H9 (cell line): ENCODE measurements around the gene FEZF1. TPM values are rescaled to one million over a fixed set of nuclear protein-coding genes. Genes with fewer than 3 reads are reported as not detected.

Experiments used
- DNase-seq: peaks from one replicate; pipeline ENCODE4 v3.0.0-alpha.2; 2017
- H2AFZ ChIP-seq: one replicate; pipeline ENCODE4 v1.6.1; 2013; ENCODE audit warnings: mild to moderate bottlenecking, low read length, control low read depth, moderate library complexity
- H2AK5ac ChIP-seq: 2 replicates; pipeline ENCODE4 v1.6.1; 2013; ENCODE audit warnings: low read length, control low read depth, mixed read lengths; ENCODE audit not compliant: insufficient read length
- H2BK120ac ChIP-seq: one replicate; pipeline ENCODE4 v1.6.1; 2013; ENCODE audit warnings: low read depth, mild to moderate bottlenecking, low read length, control low read depth, inconsistent platforms; ENCODE audit not compliant: poor library complexity, severe bottlenecking
- H2BK12ac ChIP-seq: 2 replicates; pipeline ENCODE4 v1.6.1; 2013; ENCODE audit warnings: low read length, control low read depth, mixed read lengths, low read depth; ENCODE audit not compliant: insufficient read length
- H2BK15ac ChIP-seq: 2 replicates; pipeline ENCODE4 v1.6.1; 2013; ENCODE audit warnings: low read depth, low read length, control low read depth
- H2BK20ac ChIP-seq: one replicate; pipeline ENCODE4 v1.6.1; 2013; ENCODE audit warnings: low read depth, mild to moderate bottlenecking, low read length, control low read depth, inconsistent platforms; ENCODE audit not compliant: poor library complexity, severe bottlenecking
- H2BK5ac ChIP-seq: 2 replicates; pipeline ENCODE4 v1.6.1; 2013; ENCODE audit warnings: low read length, control low read depth, mixed read lengths; ENCODE audit not compliant: insufficient read length
- H3K14ac ChIP-seq: 2 replicates; pipeline ENCODE4 v1.6.1; 2013; ENCODE audit warnings: low read length, control low read depth; ENCODE audit not compliant: insufficient read depth
- H3K18ac ChIP-seq: 2 replicates; pipeline ENCODE4 v1.6.1; 2013; ENCODE audit warnings: low read depth, mild to moderate bottlenecking, mixed read lengths, low read length, control low read depth; ENCODE audit not compliant: insufficient read length
- H3K23ac ChIP-seq: 2 replicates; pipeline ENCODE4 v1.6.1; 2013; ENCODE audit warnings: low read length, control low read depth, mixed read lengths, low read depth; ENCODE audit not compliant: insufficient read length
- H3K23me2 ChIP-seq: 2 replicates; pipeline ENCODE4 v1.6.1; 2013; ENCODE audit warnings: low read depth, mild to moderate bottlenecking, mixed read lengths, low read length, control low read depth; ENCODE audit not compliant: insufficient read length, poor library complexity, severe bottlenecking
- H3K27ac ChIP-seq: 2 replicates; pipeline ENCODE4 v1.5.1; 2013; ENCODE audit warnings: low read length, control low read depth, mixed read lengths, low read depth; ENCODE audit not compliant: insufficient read length
- H3K27me3 ChIP-seq: 2 replicates; pipeline ENCODE4 v1.6.1; 2013; ENCODE audit warnings: low read length, control low read depth, inconsistent platforms; ENCODE audit not compliant: insufficient read depth
- H3K4ac ChIP-seq: 2 replicates; pipeline ENCODE4 v1.6.1; 2013; ENCODE audit warnings: low read depth, mild to moderate bottlenecking, control low read depth, inconsistent platforms, low read length, moderate library complexity
- H3K4me1 ChIP-seq: 2 replicates; pipeline ENCODE4 v1.6.1; 2013; ENCODE audit warnings: low read length, control low read depth, inconsistent platforms; ENCODE audit not compliant: insufficient read depth
- H3K4me2 ChIP-seq: 2 replicates; pipeline ENCODE4 v1.6.1; 2013; ENCODE audit warnings: low read length, control low read depth, mixed read lengths; ENCODE audit not compliant: insufficient read length, insufficient read depth
- H3K56ac ChIP-seq: 2 replicates; pipeline ENCODE4 v1.6.1; 2013; ENCODE audit warnings: low read depth, mild to moderate bottlenecking, mixed read lengths, low read length, control low read depth; ENCODE audit not compliant: insufficient read length
- H3K79me1 ChIP-seq: 2 replicates; pipeline ENCODE4 v1.6.1; 2013; ENCODE audit warnings: low read depth, mild to moderate bottlenecking, moderate library complexity, low read length, control low read depth, inconsistent platforms; ENCODE audit not compliant: insufficient read depth, poor library complexity, severe bottlenecking
- H3K79me2 ChIP-seq: 2 replicates; pipeline ENCODE4 v1.6.1; 2013; ENCODE audit warnings: low read length, control low read depth, inconsistent platforms; ENCODE audit not compliant: insufficient read depth
- H3K9ac ChIP-seq: 2 replicates; pipeline ENCODE4 v1.6.1; 2013; ENCODE audit warnings: low read length, control low read depth, mixed read lengths; ENCODE audit not compliant: insufficient read length; ENCODE audit errors: extremely low read depth
- H3K9me3 ChIP-seq: one replicate; pipeline ENCODE4 v1.6.1; 2013; ENCODE audit warnings: low read depth, low read length, inconsistent platforms; ENCODE audit not compliant: control insufficient read depth
- H3T11ph ChIP-seq: one replicate; pipeline ENCODE4 v1.6.1; 2013; ENCODE audit warnings: mild to moderate bottlenecking, low read length, control low read depth, inconsistent platforms
- H4K20me1 ChIP-seq: one replicate; pipeline ENCODE4 v1.6.1; 2013; ENCODE audit not compliant: control insufficient read depth, insufficient read length, insufficient read depth
- H4K5ac ChIP-seq: 2 replicates; pipeline ENCODE4 v1.6.1; 2013; ENCODE audit warnings: low read depth, mild to moderate bottlenecking, mixed read lengths, low read length, control low read depth; ENCODE audit not compliant: insufficient read length
- H4K8ac ChIP-seq: replicated peaks from 2 replicates; pipeline ENCODE4 v1.6.1; 2013; ENCODE audit warnings: low read length, control low read depth, mixed read lengths, low read depth; ENCODE audit not compliant: insufficient read length
- H4K91ac ChIP-seq: 2 replicates; pipeline ENCODE4 v1.6.1; 2013; ENCODE audit warnings: low read depth, mild to moderate bottlenecking, moderate library complexity, mixed read lengths, low read length, control low read depth; ENCODE audit not compliant: insufficient read length
- H3K27ac Mint-ChIP-seq, 3 experiments: 2 replicates in 2 of 3; 3 replicates in 1 of 3; pipeline ENCODE4 v1.8.0; 2020 to 2021; ENCODE audit warnings: mixed read lengths in 3 of 3, mild to moderate bottlenecking in 1 of 3, moderate library complexity in 1 of 3
- H3K27me3 Mint-ChIP-seq: 2 replicates; pipeline ENCODE4 v1.8.0; 2021; ENCODE audit warnings: low read depth, mild to moderate bottlenecking, moderate library complexity, mixed read lengths
- H3K36me3 Mint-ChIP-seq, 3 experiments: 2 replicates in 2 of 3; 3 replicates in 1 of 3; pipeline ENCODE4 v1.8.0; 2020 to 2021; ENCODE audit warnings: low read depth in 3 of 3, mixed read lengths in 3 of 3; ENCODE audit not compliant: insufficient read depth in 1 of 3
- H3K4me1 Mint-ChIP-seq, 2 experiments: 2 replicates each; pipeline ENCODE4 v1.8.0; 2020; ENCODE audit warnings: mixed read lengths in 2 of 2
- H3K4me3 Mint-ChIP-seq, 2 experiments: 2 replicates in 1 of 2; 3 replicates in 1 of 2; pipeline ENCODE4 v1.8.0; 2020 to 2021; ENCODE audit warnings: mild to moderate bottlenecking in 2 of 2, mixed read lengths in 2 of 2, moderate library complexity in 1 of 2
- H3K9me3 Mint-ChIP-seq, 2 experiments: 2 replicates in 1 of 2; 3 replicates in 1 of 2; pipeline ENCODE4 v1.8.0; 2020; ENCODE audit warnings: mild to moderate bottlenecking in 2 of 2, mixed read lengths in 2 of 2, moderate library complexity in 1 of 2
- WGBS: extraction: QIAGEN DNeasy Blood & Tissue Kit; methylation state at CpG from one replicate; pipeline ENCODE4 v1.1.7; 2013; ENCODE audit warnings: missing lambda C conversion rate, low lambda C conversion rate, mixed read lengths; ENCODE audit not compliant: insufficient read length; ENCODE audit errors: extremely low coverage; 5-methylcytosine and 5-hydroxymethylcytosine counted together
- total RNA-seq: library from RNA; stranded (reverse); gene quantifications from 2 replicates; pipeline ENCODE4 v1.2.1, GENCODE V29; 2021
- TF ChIP-seq, protein P1 (sequence below): fragments of 200-600 bp; sonication (generic); conservative IDR thresholded peaks from 3 replicates; pipeline ENCODE4 v1.8.0; 2021; ENCODE audit warnings: antibody characterized with exemption, mild to moderate bottlenecking

Gene FEZF1
- total RNA-seq, 1 experiment from 2014 or later = 37.8 TPM

DNA sequence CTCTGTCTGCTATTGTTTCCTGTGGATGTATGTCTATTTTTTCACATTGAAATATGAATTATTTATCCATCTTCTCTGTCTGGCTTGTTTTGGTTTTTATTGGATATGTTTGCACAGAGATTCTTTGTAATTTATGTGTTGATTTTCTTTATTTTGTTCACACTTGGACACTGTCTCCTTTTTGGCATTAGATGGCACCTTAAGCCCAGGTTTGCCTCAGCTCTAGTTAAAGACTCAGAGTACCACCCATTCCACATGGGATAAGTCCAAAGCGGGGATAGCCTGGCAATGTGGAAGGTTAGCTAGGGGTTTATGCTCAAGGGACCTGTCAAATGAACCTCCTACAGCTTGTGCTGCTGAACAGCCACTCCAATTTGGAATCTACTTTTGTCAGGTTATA lies 14.1 kb downstream of the FEZF1 start:
- Histone ChIP-seq H2BK15ac (no peak overlapping the region), H3K56ac (no peak overlapping the region), H3T11ph (no peak overlapping the region), H2BK20ac (no peak overlapping the region), H4K8ac (no peak overlapping the region), H2BK5ac (no peak overlapping the region), H3K4me2 (no peak overlapping the region), H2AK5ac (no peak overlapping the region), H3K4ac (no peak overlapping the region), H2BK12ac (no peak overlapping the region), H4K5ac (no peak overlapping the region), H2BK120ac (no peak overlapping the region), H3K23me2 (no peaks in the 10 kb centered on the region), H3K9me3 (no peaks in the 10 kb centered on the region), H3K27me3 (no peaks in the 10 kb centered on the region), H2AFZ (no peak overlapping the region), H4K91ac (no peak overlapping the region), H3K23ac (no peak overlapping the region), H3K79me1 (no peaks in the 10 kb centered on the region), H3K79me2 (no peaks in the 10 kb centered on the region), H3K18ac (no peak overlapping the region), H3K9ac (no peak overlapping the region), H3K14ac (no peak overlapping the region), H3K4me1 (no peaks in the 10 kb centered on the region), H3K27ac (no peak overlapping the region), H4K20me1 (no peaks in the 10 kb centered on the region)
- H3K27ac Mint-ChIP-seq = no peak overlapping the region
- no peak for DNase-seq
- TF ChIP-seq, protein P1, sequence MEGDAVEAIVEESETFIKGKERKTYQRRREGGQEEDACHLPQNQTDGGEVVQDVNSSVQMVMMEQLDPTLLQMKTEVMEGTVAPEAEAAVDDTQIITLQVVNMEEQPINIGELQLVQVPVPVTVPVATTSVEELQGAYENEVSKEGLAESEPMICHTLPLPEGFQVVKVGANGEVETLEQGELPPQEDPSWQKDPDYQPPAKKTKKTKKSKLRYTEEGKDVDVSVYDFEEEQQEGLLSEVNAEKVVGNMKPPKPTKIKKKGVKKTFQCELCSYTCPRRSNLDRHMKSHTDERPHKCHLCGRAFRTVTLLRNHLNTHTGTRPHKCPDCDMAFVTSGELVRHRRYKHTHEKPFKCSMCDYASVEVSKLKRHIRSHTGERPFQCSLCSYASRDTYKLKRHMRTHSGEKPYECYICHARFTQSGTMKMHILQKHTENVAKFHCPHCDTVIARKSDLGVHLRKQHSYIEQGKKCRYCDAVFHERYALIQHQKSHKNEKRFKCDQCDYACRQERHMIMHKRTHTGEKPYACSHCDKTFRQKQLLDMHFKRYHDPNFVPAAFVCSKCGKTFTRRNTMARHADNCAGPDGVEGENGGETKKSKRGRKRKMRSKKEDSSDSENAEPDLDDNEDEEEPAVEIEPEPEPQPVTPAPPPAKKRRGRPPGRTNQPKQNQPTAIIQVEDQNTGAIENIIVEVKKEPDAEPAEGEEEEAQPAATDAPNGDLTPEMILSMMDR = peak; percentile 39; the same call in 2 of the 3 replicates
- no peak overlapping the region for H3K4me3 Mint-ChIP-seq
- peaks cover 15% of the 10 kb centered on the region for H3K27me3 Mint-ChIP-seq
- peaks cover 0 to 13% (median 8%) of the 10 kb centered on the region in 3 experiments; a peak in 4 of 7 replicates for H3K36me3 Mint-ChIP-seq
- H3K9me3 Mint-ChIP-seq = peaks cover 15 to 18% of the 10 kb centered on the region in 2 experiments
- H3K4me1 Mint-ChIP-seq = peaks cover 2 to 4% of the 10 kb centered on the region in 2 experiments
- WGBS = no CpG with 5 or more reads among the region's 1 CpG
